H9 (cell line): ENCODE data around the gene RNF114. TPM values are rescaled to one million over a fixed set of nuclear protein-coding genes. Genes with fewer than 3 reads are reported as not detected.

Source experiments
- DNase-seq: peaks from one replicate; pipeline ENCODE4 v3.0.0-alpha.2; 2017
- H2AFZ ChIP-seq: one replicate; pipeline ENCODE4 v1.6.1; 2013; ENCODE audit warnings: mild to moderate bottlenecking, low read length, control low read depth, moderate library complexity
- H2AK5ac ChIP-seq: 2 replicates; pipeline ENCODE4 v1.6.1; 2013; ENCODE audit warnings: low read length, control low read depth, mixed read lengths; ENCODE audit not compliant: insufficient read length
- H2BK120ac ChIP-seq: one replicate; pipeline ENCODE4 v1.6.1; 2013; ENCODE audit warnings: low read depth, mild to moderate bottlenecking, low read length, control low read depth, inconsistent platforms; ENCODE audit not compliant: poor library complexity, severe bottlenecking
- H2BK12ac ChIP-seq: 2 replicates; pipeline ENCODE4 v1.6.1; 2013; ENCODE audit warnings: low read length, control low read depth, mixed read lengths, low read depth; ENCODE audit not compliant: insufficient read length
- H2BK15ac ChIP-seq: 2 replicates; pipeline ENCODE4 v1.6.1; 2013; ENCODE audit warnings: low read depth, low read length, control low read depth
- H2BK20ac ChIP-seq: one replicate; pipeline ENCODE4 v1.6.1; 2013; ENCODE audit warnings: low read depth, mild to moderate bottlenecking, low read length, control low read depth, inconsistent platforms; ENCODE audit not compliant: poor library complexity, severe bottlenecking
- H2BK5ac ChIP-seq: 2 replicates; pipeline ENCODE4 v1.6.1; 2013; ENCODE audit warnings: low read length, control low read depth, mixed read lengths; ENCODE audit not compliant: insufficient read length
- H3K14ac ChIP-seq: 2 replicates; pipeline ENCODE4 v1.6.1; 2013; ENCODE audit warnings: low read length, control low read depth; ENCODE audit not compliant: insufficient read depth
- H3K18ac ChIP-seq: 2 replicates; pipeline ENCODE4 v1.6.1; 2013; ENCODE audit warnings: low read depth, mild to moderate bottlenecking, mixed read lengths, low read length, control low read depth; ENCODE audit not compliant: insufficient read length
- H3K23ac ChIP-seq: 2 replicates; pipeline ENCODE4 v1.6.1; 2013; ENCODE audit warnings: low read length, control low read depth, mixed read lengths, low read depth; ENCODE audit not compliant: insufficient read length
- H3K23me2 ChIP-seq: 2 replicates; pipeline ENCODE4 v1.6.1; 2013; ENCODE audit warnings: low read depth, mild to moderate bottlenecking, mixed read lengths, low read length, control low read depth; ENCODE audit not compliant: insufficient read length, poor library complexity, severe bottlenecking
- H3K27ac ChIP-seq: 2 replicates; pipeline ENCODE4 v1.5.1; 2013; ENCODE audit warnings: low read length, control low read depth, mixed read lengths, low read depth; ENCODE audit not compliant: insufficient read length
- H3K27me3 ChIP-seq: 2 replicates; pipeline ENCODE4 v1.6.1; 2013; ENCODE audit warnings: low read length, control low read depth, inconsistent platforms; ENCODE audit not compliant: insufficient read depth
- H3K4ac ChIP-seq: 2 replicates; pipeline ENCODE4 v1.6.1; 2013; ENCODE audit warnings: low read depth, mild to moderate bottlenecking, control low read depth, inconsistent platforms, low read length, moderate library complexity
- H3K4me1 ChIP-seq: 2 replicates; pipeline ENCODE4 v1.6.1; 2013; ENCODE audit warnings: low read length, control low read depth, inconsistent platforms; ENCODE audit not compliant: insufficient read depth
- H3K4me2 ChIP-seq: 2 replicates; pipeline ENCODE4 v1.6.1; 2013; ENCODE audit warnings: low read length, control low read depth, mixed read lengths; ENCODE audit not compliant: insufficient read length, insufficient read depth
- H3K56ac ChIP-seq: 2 replicates; pipeline ENCODE4 v1.6.1; 2013; ENCODE audit warnings: low read depth, mild to moderate bottlenecking, mixed read lengths, low read length, control low read depth; ENCODE audit not compliant: insufficient read length
- H3K79me1 ChIP-seq: 2 replicates; pipeline ENCODE4 v1.6.1; 2013; ENCODE audit warnings: low read depth, mild to moderate bottlenecking, moderate library complexity, low read length, control low read depth, inconsistent platforms; ENCODE audit not compliant: insufficient read depth, poor library complexity, severe bottlenecking
- H3K79me2 ChIP-seq: 2 replicates; pipeline ENCODE4 v1.6.1; 2013; ENCODE audit warnings: low read length, control low read depth, inconsistent platforms; ENCODE audit not compliant: insufficient read depth
- H3K9ac ChIP-seq: 2 replicates; pipeline ENCODE4 v1.6.1; 2013; ENCODE audit warnings: low read length, control low read depth, mixed read lengths; ENCODE audit not compliant: insufficient read length; ENCODE audit errors: extremely low read depth
- H3K9me3 ChIP-seq: one replicate; pipeline ENCODE4 v1.6.1; 2013; ENCODE audit warnings: low read depth, low read length, inconsistent platforms; ENCODE audit not compliant: control insufficient read depth
- H3T11ph ChIP-seq: one replicate; pipeline ENCODE4 v1.6.1; 2013; ENCODE audit warnings: mild to moderate bottlenecking, low read length, control low read depth, inconsistent platforms
- H4K20me1 ChIP-seq: one replicate; pipeline ENCODE4 v1.6.1; 2013; ENCODE audit not compliant: control insufficient read depth, insufficient read length, insufficient read depth
- H4K5ac ChIP-seq: 2 replicates; pipeline ENCODE4 v1.6.1; 2013; ENCODE audit warnings: low read depth, mild to moderate bottlenecking, mixed read lengths, low read length, control low read depth; ENCODE audit not compliant: insufficient read length
- H4K8ac ChIP-seq: replicated peaks from 2 replicates; pipeline ENCODE4 v1.6.1; 2013; ENCODE audit warnings: low read length, control low read depth, mixed read lengths, low read depth; ENCODE audit not compliant: insufficient read length
- H4K91ac ChIP-seq: 2 replicates; pipeline ENCODE4 v1.6.1; 2013; ENCODE audit warnings: low read depth, mild to moderate bottlenecking, moderate library complexity, mixed read lengths, low read length, control low read depth; ENCODE audit not compliant: insufficient read length
- H3K27ac Mint-ChIP-seq, 3 experiments: 2 replicates in 2 of 3; 3 replicates in 1 of 3; pipeline ENCODE4 v1.8.0; 2020 to 2021; ENCODE audit warnings: mixed read lengths in 3 of 3, mild to moderate bottlenecking in 1 of 3, moderate library complexity in 1 of 3
- H3K27me3 Mint-ChIP-seq: 2 replicates; pipeline ENCODE4 v1.8.0; 2021; ENCODE audit warnings: low read depth, mild to moderate bottlenecking, moderate library complexity, mixed read lengths
- H3K36me3 Mint-ChIP-seq, 3 experiments: 2 replicates in 2 of 3; 3 replicates in 1 of 3; pipeline ENCODE4 v1.8.0; 2020 to 2021; ENCODE audit warnings: low read depth in 3 of 3, mixed read lengths in 3 of 3; ENCODE audit not compliant: insufficient read depth in 1 of 3
- H3K4me1 Mint-ChIP-seq, 2 experiments: 2 replicates each; pipeline ENCODE4 v1.8.0; 2020; ENCODE audit warnings: mixed read lengths in 2 of 2
- H3K4me3 Mint-ChIP-seq, 2 experiments: 2 replicates in 1 of 2; 3 replicates in 1 of 2; pipeline ENCODE4 v1.8.0; 2020 to 2021; ENCODE audit warnings: mild to moderate bottlenecking in 2 of 2, mixed read lengths in 2 of 2, moderate library complexity in 1 of 2
- H3K9me3 Mint-ChIP-seq, 2 experiments: 2 replicates in 1 of 2; 3 replicates in 1 of 2; pipeline ENCODE4 v1.8.0; 2020; ENCODE audit warnings: mild to moderate bottlenecking in 2 of 2, mixed read lengths in 2 of 2, moderate library complexity in 1 of 2
- CTCF ChIP-seq: fragments of 200-600 bp; sonication (generic); conservative IDR thresholded peaks from 3 replicates; pipeline ENCODE4 v1.8.0; 2021; ENCODE audit warnings: antibody characterized with exemption, mild to moderate bottlenecking
- WGBS: extraction: QIAGEN DNeasy Blood & Tissue Kit; methylation state at CpG from one replicate; pipeline ENCODE4 v1.1.7; 2013; ENCODE audit warnings: missing lambda C conversion rate, low lambda C conversion rate, mixed read lengths; ENCODE audit not compliant: insufficient read length; ENCODE audit errors: extremely low coverage; 5-methylcytosine and 5-hydroxymethylcytosine counted together
- total RNA-seq: library from RNA; stranded (reverse); gene quantifications from 2 replicates; pipeline ENCODE4 v1.2.1, GENCODE V29; 2021

Gene RNF114
- total RNA-seq, 1 experiment from 2014 or later = 75.5 TPM

GRCh38 chr20:49938173-49939163 is 2.3 kb downstream of the RNF114 start:
- Histone ChIP-seq H4K20me1 (no peaks in the 10 kb centered on the region), H3K9ac (peak overlapping the region; percentile 23)
- peak overlapping the region; percentile 12 to 85 (median 54); a peak in 4 of 7 replicates for H3K27ac Mint-ChIP-seq

More at GRCh38 chr20:49938173-49939163, 2.3 kb downstream of the RNF114 start:
- WGBS = no CpG with 5 or more reads among the region's 12 CpGs
- peaks cover 4% of the 10 kb centered on the region for H3K79me1 ChIP-seq
- no peak for TF ChIP-seq CTCF
- H3K9me3 ChIP-seq = no peaks in the 10 kb centered on the region
- peaks cover 4% of the 10 kb centered on the region; the same call in 1 of the 2 replicates for H3K4me1 ChIP-seq
- H2AK5ac ChIP-seq = no peak overlapping the region
- H3K79me2 ChIP-seq = peaks cover 39% of the 10 kb centered on the region
- no peak overlapping the region for H3K23ac ChIP-seq
- Mint-ChIP-seq H3K9me3 (no peaks in the 10 kb centered on the region), H3K27me3 (no peaks in the 10 kb centered on the region), H3K4me3 (peak overlapping the region; percentile 62 to 95; a peak in 4 of 5 replicates), H3K36me3 (peaks cover 8 to 37% (median 36%) of the 10 kb centered on the region in 3 experiments; a peak in 6 of 7 replicates), H3K4me1 (peaks cover 26 to 30% of the 10 kb centered on the region in 2 experiments)
- no peak overlapping the region for H2AFZ ChIP-seq
- no peak overlapping the region for H2BK12ac ChIP-seq
- H4K91ac ChIP-seq = no peak overlapping the region
- H3K4ac ChIP-seq = no peak overlapping the region
- H3K4me2 ChIP-seq = peak overlapping the region; percentile 90
- H2BK20ac ChIP-seq = no peak overlapping the region
- no peak overlapping the region for H4K8ac ChIP-seq
- no peak overlapping the region for H3K56ac ChIP-seq
- H2BK15ac ChIP-seq = no peak overlapping the region
- H3K18ac ChIP-seq = no peak overlapping the region
- no peaks in the 10 kb centered on the region for H3K27me3 ChIP-seq
- peaks cover 13% of the 10 kb centered on the region for H3K23me2 ChIP-seq
- DNase-seq = no peak
- no peak overlapping the region for H3K27ac ChIP-seq
- H3K14ac ChIP-seq = no peak overlapping the region
- no peak overlapping the region for H2BK5ac ChIP-seq
- H4K5ac ChIP-seq = no peak overlapping the region
- no peak overlapping the region for H2BK120ac ChIP-seq
- no peak overlapping the region for H3T11ph ChIP-seq
